ENCODE results near the gene EDIL3. TPM values are rescaled to one million over a fixed set of nuclear protein-coding genes. Genes with fewer than 3 reads are reported as not detected.

The EDIL3 gene
- polyA plus RNA-seq, 1 donor (not counting 4 experiments of a cell fraction or from before 2014, with no cell fraction given): 0.34 TPM

GRCh38 chr5:84125216-84125615 is 259.5 kb downstream of the EDIL3 start:
- no peak overlapping the region for H2AFZ ChIP-seq (ENCODE audit: control insufficient read depth, low read length)
- no peaks in the 10 kb centered on the region for H3K36me3 ChIP-seq (ENCODE audit: control insufficient read depth in 2 of 2, extremely low read depth in 1 of 2, insufficient read depth in 2 of 2, low read length in 2 of 2)
- no peak overlapping the region for H3K9ac ChIP-seq (ENCODE audit: control insufficient read depth, extremely low read depth, insufficient read depth, low read length)
- H3K4me3 ChIP-seq (ENCODE audit: control insufficient read depth in 2 of 3, extremely low read depth in 1 of 3, insufficient read depth in 2 of 3, low read depth in 1 of 3, low read length in 3 of 3): no peak overlapping the region
- DNase-seq (ENCODE audit: low read depth, low spot score): no peak
- H3K79me2 ChIP-seq (ENCODE audit: control insufficient read depth, insufficient read depth, low read length): no peaks in the 10 kb centered on the region
- no peak overlapping the region for H3K27ac ChIP-seq (ENCODE audit: control insufficient read depth, insufficient read depth, low read length)
- H4K20me1 ChIP-seq (ENCODE audit: control insufficient read depth, extremely low read depth, insufficient read depth, low read length): no peaks in the 10 kb centered on the region
- no peaks in the 10 kb centered on the region for H3K4me1 ChIP-seq (ENCODE audit: control insufficient read depth, extremely low read depth, insufficient read depth, low read length)
- H3K9me1 ChIP-seq (ENCODE audit: control insufficient read depth, extremely low read depth, insufficient read depth, low read length): no peaks in the 10 kb centered on the region
- FAIRE-seq: no peak
- dilution Hi-C loops (cut with MboI; ENCODE audit: extremely low pct_ligation_motif_present, low sequenced_read_pairs): no loop called here
- no peak overlapping the region for H3K4me2 ChIP-seq (ENCODE audit: control insufficient read depth, extremely low read depth, insufficient read depth, low read depth, low read length)
- H3K9me3 ChIP-seq (ENCODE audit: control insufficient read depth, low read depth, low read length): no peaks in the 10 kb centered on the region
- no peaks in the 10 kb centered on the region for H3K27me3 ChIP-seq (ENCODE audit: control insufficient read depth, extremely low read depth, insufficient read depth, low read length)
- TF ChIP-seq CTCF (optimal IDR thresholded peaks at IDR 0.05 in 1 of 3, IDR thresholded peaks at IDR 0.05 in 1 of 3, conservative IDR thresholded peaks at IDR 0.05 in 1 of 3; ENCODE audit: extremely low read depth in 1 of 3, insufficient read depth in 2 of 3, low read length in 3 of 3): no peak
- TF ChIP-seq EZH2 (IDR thresholded peaks at IDR 0.05; ENCODE audit: low read length): no peak

- H3K9me3 ChIP-seq (ENCODE audit: control insufficient read depth, low read depth, low read length): no peaks in the 10 kb centered on the region
- H3K4me2 ChIP-seq (ENCODE audit: control insufficient read depth, extremely low read depth, insufficient read depth, low read depth, low read length): no peak overlapping the region
- H3K9me1 ChIP-seq (ENCODE audit: control insufficient read depth, extremely low read depth, insufficient read depth, low read length): no peaks in the 10 kb centered on the region
- H3K9ac ChIP-seq (ENCODE audit: control insufficient read depth, extremely low read depth, insufficient read depth, low read length): no peak overlapping the region
- H3K27ac ChIP-seq (ENCODE audit: control insufficient read depth, insufficient read depth, low read length): no peak overlapping the region
- dilution Hi-C loops (cut with MboI; ENCODE audit: extremely low pct_ligation_motif_present, low sequenced_read_pairs): no loop called here
- no peaks in the 10 kb centered on the region for H4K20me1 ChIP-seq (ENCODE audit: control insufficient read depth, extremely low read depth, insufficient read depth, low read length)
- no peaks in the 10 kb centered on the region for H3K36me3 ChIP-seq (ENCODE audit: control insufficient read depth in 2 of 2, extremely low read depth in 1 of 2, insufficient read depth in 2 of 2, low read length in 2 of 2)
- H3K79me2 ChIP-seq (ENCODE audit: control insufficient read depth, insufficient read depth, low read length): no peaks in the 10 kb centered on the region
- no peak overlapping the region for H2AFZ ChIP-seq (ENCODE audit: control insufficient read depth, low read length)
- no peaks in the 10 kb centered on the region for H3K27me3 ChIP-seq (ENCODE audit: control insufficient read depth, extremely low read depth, insufficient read depth, low read length)
- TF ChIP-seq CTCF (optimal IDR thresholded peaks at IDR 0.05 in 1 of 3, IDR thresholded peaks at IDR 0.05 in 1 of 3, conservative IDR thresholded peaks at IDR 0.05 in 1 of 3; ENCODE audit: extremely low read depth in 1 of 3, insufficient read depth in 2 of 3, low read length in 3 of 3): no peak
- no peak for TF ChIP-seq EZH2 (IDR thresholded peaks at IDR 0.05; ENCODE audit: low read length)
- H3K4me1 ChIP-seq (ENCODE audit: control insufficient read depth, extremely low read depth, insufficient read depth, low read length): no peaks in the 10 kb centered on the region
- no peak for DNase-seq (ENCODE audit: low read depth, low spot score)
- no peak for FAIRE-seq
- H3K4me3 ChIP-seq (ENCODE audit: control insufficient read depth in 2 of 3, extremely low read depth in 1 of 3, insufficient read depth in 2 of 3, low read depth in 1 of 3, low read length in 3 of 3): no peak overlapping the region
Measured at GRCh38 chr5:84119252-84119651, 265.4 kb downstream of the EDIL3 start.

Data from keratinocyte (primary cell).